Measurements from ENCODE around the gene UBTFL1.
"Not testable (repeated sequence)": the region's sequence is repeated elsewhere in the genome, so short reads cannot be mapped to it uniquely, and the experiment has no call there.

The UBTFL1 gene, protein sequence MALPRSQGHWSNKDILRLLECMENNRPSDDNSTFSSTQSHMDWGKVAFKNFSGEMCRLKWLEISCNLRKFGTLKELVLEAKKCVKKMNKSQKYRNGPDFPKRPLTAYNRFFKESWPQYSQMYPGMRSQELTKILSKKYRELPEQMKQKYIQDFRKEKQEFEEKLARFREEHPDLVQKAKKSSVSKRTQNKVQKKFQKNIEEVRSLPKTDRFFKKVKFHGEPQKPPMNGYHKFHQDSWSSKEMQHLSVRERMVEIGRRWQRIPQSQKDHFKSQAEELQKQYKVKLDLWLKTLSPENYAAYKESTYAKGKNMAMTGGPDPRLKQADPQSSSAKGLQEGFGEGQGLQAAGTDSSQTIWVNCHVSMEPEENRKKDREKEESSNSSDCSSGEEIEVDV

DNA sequence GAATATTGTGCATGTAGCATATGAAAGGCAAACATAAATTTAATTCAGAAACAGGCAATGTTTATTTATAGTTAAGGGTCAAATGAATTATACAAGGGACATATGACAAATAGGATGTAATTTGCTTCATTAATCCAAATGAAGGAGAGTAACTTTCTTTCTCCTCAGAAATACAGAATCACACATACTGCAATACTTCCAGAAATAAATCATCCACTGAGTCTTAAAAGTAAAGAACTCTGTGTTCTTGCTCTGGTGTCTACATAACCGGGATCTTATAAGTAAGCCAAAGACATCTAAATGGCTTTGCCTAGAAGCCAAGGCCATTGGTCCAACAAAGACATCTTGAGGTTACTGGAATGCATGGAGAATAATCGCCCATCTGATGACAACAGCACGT lies at the start of gene UBTFL1:
Gene UBTFL1, plus strand, starts transcription at position 301 of the 400 bp plus-strand sequence. Its CDS starts 0 bp downstream, at position 301.
- not testable (repeated sequence) for DNase-seq (ENCODE audit: low read depth in 2 of 2, low spot score in 1 of 2)

DNA sequence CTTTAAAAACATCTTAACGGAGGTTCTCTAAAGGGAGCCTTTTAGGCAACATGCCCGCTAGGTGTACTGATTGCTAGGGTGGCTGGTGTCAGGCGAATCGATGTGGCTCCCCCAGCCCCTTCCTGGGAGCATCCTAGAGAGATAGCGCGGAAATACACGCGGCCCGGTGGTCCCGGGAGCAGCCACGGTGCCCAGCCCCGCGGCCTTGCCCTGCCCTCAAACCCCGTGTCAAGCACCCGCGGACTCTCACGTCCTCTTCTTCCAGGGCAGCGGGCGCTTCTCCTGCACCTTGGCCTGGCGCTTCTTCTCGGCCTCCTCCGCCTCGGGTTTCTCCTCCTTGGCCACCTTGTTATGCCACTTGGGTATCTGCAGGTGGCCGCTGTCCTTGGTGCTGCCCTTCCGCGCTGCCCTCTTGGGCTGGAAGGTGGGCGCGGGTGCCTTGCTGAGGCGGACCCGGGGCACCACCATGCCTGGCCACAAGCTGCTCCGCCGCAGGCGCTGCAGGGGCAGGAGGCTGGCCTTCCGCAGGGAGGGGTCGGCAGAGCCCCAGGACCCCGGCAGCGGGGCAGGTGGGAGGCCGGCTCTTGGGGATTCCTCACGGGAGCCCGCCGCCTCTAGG lies 34.0 kb upstream of the UBTFL1 start:
- not testable (repeated sequence) for DNase-seq (ENCODE audit: low read depth in 2 of 2, low spot score in 1 of 2)

DNA sequence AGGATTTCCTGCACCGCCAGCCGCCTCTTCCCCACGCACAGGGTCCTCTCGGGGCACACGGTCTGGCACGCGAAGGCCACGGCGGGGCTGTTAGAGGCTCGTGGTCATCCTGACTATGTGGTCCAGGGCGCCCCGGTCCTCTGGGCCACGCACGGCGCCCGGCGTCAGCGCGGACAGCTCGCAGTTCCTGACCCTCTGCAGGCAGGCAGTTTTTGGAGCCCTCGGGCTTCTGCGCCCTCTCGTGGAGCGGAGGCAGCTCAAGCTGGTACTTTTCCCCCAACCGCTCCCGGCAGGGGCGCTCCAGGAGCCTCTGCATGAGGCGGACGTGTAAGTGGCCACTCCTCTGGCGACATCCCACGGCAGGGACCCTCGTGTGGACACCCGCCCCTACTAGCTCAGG lies 33.4 kb upstream of the UBTFL1 start:
- DNase-seq (ENCODE audit: low read depth in 2 of 2, low spot score in 1 of 2), result not testable (repeated sequence)

DNA sequence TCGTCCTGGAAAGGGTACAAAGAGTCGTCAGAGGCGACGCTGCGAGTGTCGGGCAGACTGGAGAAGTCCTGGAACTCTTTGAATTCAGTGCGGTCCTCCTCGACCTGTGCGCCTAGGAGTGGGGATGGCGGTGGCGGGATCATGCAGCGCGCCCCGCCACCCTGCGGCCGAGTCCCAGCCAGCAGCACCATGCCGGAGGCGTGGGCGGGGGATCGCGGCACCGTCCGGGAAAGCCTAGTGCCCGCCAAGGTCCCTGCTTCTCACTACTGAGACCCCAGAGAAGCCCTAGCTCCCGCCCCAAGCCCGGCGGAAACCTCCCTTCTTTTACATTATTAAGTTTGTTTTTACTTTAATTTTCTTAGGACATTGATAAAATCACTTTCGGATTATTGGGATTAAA lies 32.2 kb upstream of the UBTFL1 start:
- not testable (repeated sequence) for DNase-seq (ENCODE audit: low read depth in 2 of 2, low spot score in 1 of 2)

DNA sequence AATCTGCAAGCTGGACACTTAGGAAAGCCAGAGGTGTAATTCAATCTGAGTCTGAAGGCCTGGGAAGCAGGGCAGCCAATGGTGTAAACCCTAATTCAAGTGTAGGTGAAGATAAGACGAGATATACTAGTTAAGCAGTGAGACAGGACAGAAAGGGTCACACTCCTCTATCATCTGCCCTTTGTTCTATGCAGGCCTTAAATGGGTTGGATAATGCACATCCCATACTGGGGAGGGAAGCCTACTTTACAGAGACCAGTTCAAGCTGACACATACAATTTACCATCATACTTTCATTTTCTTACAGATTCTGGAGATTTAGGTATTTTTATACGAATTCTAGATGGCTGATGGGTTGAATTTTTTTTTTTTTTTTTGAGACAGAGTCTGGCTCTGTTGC lies 3.0 kb downstream of the UBTFL1 start:
- DNase-seq (ENCODE audit: low read depth in 2 of 2, low spot score in 1 of 2), result not testable (repeated sequence)

DNA sequence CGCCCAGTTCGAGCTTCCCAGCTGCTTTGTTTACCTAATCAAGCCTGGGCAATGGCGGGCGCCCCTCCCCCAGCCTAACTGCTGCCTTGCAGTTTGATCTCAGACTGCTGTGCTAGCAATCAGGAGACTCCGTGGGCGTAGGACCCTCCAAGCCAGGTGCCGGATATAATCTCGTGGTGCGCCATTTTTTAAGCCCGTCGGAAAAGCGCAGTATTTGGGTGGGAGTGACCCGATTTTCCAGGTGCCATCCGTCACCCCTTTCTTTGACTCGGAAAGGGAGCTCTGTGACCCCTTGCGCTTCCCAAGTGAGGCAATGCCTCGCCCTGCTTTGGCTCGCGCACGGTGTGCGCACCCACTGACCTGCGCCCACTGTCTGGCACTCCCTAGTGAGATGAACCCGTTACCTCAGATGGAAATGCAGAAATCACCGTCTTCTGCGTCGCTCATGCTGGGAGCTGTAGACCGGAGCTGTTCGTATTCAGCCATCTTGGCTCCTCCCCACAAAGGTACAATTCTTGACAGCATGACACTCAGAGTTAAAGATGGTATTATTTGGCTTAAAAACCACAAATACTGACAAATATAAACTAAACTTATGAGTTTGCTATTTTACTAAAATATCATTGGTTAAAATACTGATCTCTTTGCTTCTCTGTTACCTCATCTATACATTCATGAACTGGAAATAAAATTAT lies 9.6 kb downstream of the UBTFL1 start:
- not testable (repeated sequence) for DNase-seq (ENCODE audit: low read depth in 2 of 2, low spot score in 1 of 2)

DNA sequence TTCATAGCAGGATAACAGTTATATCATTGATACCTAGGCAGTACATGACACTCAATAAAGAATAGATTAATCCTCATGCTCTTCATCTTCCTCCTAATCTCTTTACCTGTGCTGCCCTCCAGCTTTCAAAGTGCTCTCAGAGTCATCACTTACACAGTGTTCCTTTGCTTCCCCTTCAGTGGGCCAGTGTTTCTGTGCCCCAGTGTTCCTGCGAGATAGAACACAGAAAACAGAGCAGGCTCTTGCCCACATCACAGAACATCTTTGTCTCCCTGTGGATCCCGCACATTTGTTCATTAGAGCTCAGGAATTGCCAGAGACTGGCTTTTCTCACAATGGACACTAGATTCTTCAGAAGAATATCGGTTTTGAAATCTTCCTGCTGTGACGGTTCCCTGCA lies 12.5 kb downstream of the UBTFL1 start:
- DNase-seq (ENCODE audit: low read depth in 2 of 2, low spot score in 1 of 2), result not testable (repeated sequence)

DNA sequence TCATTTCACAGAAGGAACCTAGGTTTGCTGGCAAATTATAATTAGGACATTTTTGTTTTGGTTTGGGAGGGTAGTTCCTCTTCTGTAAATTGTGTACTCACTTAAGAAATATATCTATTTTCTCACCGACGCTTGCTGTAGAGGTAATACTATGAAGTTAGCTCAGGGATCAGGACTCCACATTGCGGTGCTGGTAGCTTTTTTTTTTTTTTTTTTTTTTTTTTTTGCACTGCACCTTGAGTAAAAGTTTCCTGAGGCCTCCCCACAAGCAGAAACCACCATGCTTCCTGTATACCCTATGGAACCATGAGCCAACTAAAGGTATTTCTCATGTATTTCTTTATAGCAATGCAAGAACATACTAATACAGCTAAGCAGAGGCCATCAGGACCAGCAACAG lies 14.7 kb downstream of the UBTFL1 start:
- DNase-seq (ENCODE audit: low read depth in 2 of 2, low spot score in 1 of 2), result no peak

DNA sequence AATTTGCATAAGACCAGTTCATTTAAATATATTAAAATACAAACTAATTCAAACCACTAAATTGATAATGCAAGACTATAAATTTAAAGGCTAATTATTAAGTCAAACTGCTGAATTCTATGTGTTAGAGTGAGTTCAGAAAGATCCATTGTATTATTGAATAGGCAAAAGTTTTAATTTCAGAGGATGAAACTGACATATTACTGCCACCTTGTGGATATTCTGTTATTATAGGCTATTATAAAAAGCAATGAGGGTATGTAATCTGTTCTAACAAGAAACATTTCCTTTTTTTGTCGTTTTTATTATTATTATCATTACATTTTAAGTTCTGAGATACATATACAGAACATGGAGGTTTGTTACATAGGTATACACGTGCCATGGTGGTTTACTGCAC lies 27.8 kb downstream of the UBTFL1 start:
- DNase-seq (ENCODE audit: low read depth in 2 of 2, low spot score in 1 of 2), result no peak

DNA sequence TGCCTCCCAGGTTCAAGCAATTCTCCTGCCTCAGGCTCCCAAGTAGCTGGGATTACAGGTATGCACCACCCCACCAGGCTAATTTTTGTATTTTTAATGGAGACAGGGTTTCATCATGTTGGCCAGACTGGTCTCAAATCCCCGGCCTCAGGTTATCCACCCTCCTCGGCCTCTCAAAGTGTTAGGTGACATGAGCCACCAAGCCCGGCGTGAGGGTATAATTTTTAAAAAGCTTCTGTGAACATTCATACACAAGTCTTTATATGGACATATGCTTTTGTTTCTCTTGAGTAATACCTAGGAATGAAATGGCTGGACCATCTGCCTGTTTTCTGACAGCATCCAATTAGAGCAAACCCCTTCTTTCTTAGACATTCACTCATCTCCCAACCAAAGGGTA lies 34.4 kb downstream of the UBTFL1 start:
- no peak for DNase-seq (ENCODE audit: low read depth in 2 of 2, low spot score in 1 of 2)

DNA sequence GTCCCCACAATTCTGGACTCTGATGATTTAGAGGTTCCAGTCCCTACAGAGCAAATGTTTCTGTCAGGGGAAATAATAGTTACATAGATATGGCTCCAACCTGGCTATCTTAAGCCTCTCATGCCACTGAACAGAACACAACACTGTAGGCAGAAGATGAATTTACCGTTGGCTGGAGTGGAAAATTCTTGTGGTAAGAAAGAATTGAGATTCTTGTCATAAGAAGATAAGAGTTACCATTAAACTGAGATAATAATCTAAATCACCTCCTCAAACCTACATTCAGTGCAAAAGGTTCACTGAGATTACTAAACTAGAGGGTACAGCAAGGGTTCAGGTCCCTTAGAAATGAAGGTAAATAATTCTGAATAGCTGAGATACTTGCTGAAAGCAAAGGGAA lies 38.6 kb downstream of the UBTFL1 start:
- DNase-seq (ENCODE audit: low read depth in 2 of 2, low spot score in 1 of 2), result no peak

DNA sequence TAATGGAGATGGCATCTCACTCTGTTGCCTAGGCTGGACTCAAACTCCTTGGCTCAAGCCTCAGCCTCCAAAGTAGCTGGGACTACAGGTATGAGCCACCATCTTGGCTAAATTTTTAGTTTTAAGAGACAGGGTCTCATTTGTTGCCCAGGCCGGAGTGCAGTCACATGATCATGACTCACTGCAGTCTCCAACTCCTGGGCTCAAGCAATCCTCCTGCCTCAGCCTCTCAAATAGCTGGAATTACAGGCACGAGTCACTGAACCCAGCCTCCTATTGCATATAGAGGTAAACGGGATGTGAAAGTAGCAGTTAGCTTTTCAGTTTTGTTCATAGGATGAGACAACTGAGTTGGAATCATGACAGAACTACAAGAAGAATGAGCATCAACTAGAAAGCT lies 39.2 kb downstream of the UBTFL1 start:
- DNase-seq (ENCODE audit: low read depth in 2 of 2, low spot score in 1 of 2), result no peak

DNA sequence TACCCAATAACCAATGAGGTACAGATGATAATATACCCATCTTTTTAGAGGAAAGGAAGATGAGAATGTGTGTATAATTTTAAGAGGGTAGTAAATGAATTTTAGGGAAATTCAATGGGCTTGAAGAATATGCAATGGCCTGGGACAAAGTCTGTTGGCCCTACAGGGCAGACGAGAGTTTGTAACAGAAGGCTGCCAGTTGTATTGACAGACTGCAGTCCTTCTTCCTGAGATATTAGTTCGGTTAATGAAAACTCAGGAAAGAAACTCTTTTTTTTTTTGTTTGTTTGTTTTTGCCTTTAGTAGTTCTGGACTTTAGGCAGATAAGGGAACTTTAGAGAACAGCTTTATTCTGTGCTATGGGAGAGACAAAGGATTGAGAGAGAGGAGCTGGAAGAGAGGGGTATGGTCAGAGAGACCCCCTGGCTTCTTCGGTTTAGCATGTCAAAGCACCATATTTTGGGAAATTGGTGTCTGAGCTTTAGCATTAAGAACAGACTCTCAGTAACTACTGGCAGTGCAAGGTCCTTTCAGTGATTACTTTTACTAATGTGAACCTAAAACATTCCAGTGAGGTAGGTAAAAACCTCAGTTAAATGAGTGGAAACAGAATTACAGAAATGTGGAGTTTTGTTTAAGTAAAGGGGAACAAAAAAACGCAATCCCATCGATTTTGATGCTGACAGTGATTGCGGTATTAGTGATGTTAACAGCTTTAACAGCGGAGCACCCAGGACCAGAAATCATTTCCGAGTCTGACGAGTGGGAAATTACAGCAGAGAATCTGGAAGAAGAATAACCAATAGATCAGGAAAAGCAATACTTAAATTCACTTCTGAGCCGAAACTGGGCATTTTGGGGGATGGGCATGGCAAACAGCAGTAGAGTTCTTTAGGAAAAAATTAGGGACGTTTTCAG lies 48.1 kb downstream of the UBTFL1 start:
- DNase-seq (ENCODE audit: low read depth in 2 of 2, low spot score in 1 of 2), result no peak

DNA sequence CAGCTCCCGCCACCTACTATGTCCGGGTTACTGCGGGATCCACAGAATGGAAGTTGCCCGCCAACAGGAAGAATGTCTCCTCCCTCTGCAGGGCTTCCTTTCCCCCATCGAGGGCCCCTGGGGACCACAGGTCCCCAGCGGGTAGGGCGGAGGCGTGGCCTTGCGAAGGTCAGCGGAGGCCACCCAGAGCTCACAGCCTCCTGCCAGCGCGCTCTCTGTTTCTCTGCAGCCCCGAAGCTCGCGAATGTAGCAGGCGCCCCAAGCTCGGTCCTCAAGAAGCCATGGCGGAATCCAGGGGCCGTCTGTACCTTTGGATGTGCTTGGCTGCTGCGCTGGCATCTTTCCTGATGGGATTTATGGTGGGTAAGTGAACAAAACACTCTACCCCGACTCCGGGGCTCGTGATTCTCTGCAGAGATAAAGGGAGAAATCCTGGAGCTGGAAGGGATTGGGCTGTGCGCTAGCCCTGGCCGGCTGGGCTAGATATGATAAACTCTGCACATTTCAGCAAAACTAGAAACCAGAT lies 48.8 kb downstream of the UBTFL1 start, which contains the start of gene NAALAD2:
Gene NAALAD2, plus strand, starts transcription at position 186 of the 526 bp plus-strand sequence. Its CDS starts 96 bp downstream, at position 282.
- no peak for DNase-seq (ENCODE audit: low read depth in 2 of 2, low spot score in 1 of 2)

DNA sequence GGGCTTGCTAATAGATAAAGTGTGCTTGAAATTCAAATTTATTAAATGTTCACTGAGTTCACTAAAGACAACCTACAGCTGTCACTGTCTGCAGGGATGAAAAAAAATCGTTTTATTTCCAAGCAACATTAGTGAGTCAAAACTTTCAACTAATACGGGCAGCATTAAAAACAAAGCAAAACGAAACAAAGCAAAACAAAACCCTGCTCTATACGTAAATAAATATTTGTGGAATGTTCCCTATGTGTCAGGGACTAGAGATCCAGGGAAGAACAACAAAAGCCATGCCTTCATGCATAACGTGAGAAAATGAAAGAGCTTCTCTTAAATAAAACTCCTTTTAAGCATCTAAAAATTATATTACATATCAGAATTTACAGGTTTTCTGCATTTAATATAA lies 49.3 kb downstream of the UBTFL1 start:
- no peak for DNase-seq (ENCODE audit: low read depth in 2 of 2, low spot score in 1 of 2)

All from stimulated activated CD8-positive, alpha-beta memory T cell treated with anti-CD3 and anti-CD28 coated beads, Interleukin-4, amount 100 ng/mL, for 4 hours (primary cell).